ENCODE measurements around the gene POLA2. TPM values are rescaled to one million over a fixed set of nuclear protein-coding genes. Genes with fewer than 3 reads are reported as not detected.
"Not testable (repeated sequence)": the region's sequence is repeated elsewhere in the genome, so short reads cannot be mapped to it uniquely, and the experiment has no call there.

The POLA2 gene
- total RNA-seq, 1 experiment from 2014 or later, result 39.0 TPM

DNA sequence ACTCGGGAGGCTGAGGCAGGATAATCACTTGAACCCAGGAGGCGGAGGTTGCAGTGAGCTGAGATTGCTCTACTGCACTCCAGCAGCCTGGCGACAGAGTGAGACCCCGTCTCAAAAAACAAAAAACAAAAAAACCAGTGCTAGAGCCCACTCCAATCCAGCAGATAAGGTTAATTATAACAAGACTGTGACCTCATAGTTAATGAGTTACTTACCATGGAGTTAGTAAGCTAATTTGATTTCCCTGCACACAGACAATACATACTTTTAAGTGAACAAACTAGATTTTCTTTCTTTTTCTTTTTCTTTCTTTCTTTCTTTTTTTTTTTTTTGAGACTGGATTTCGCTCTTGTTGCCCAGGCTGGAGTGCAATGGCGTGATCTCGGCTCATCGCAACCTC, 16.7 kb upstream of the POLA2 start:
- H3K27ac ChIP-seq (ENCODE audit: low read length); POLR2A ChIA-PET; H3K27me3 ChIP-seq (ENCODE audit: control insufficient read depth, insufficient read depth, low read length); H3K9me3 ChIP-seq (ENCODE audit: control insufficient read depth, insufficient read depth, low read depth, low read length); ATAC-seq; in situ Hi-C loops (cut with HindIII; ENCODE audit: low pct_unique_long_range_greater_than_20kb, low sequenced_read_pairs); H3K36me3 ChIP-seq (ENCODE audit: control insufficient read depth, insufficient read depth, low read length); BruUV-seq (replicated peaks); H3K4me3 ChIP-seq (ENCODE audit: low read depth in 2 of 2, low read length in 2 of 2); DNase-seq (ENCODE audit: low read depth, low spot score); intact Hi-C loops (cut with micrococcal nuclease; ENCODE audit: unreplicated experiment); H3K4me1 ChIP-seq (ENCODE audit: control insufficient read depth, insufficient read depth, low read length): not testable (repeated sequence)
- CTCF ChIA-PET, result interaction anchor here (0.6 to 0.8 kb wide), 5 partner anchors 18 to 85 kb away, joined by 3 to 4 read pairs (median 3); no protein-coding TSS in a partner anchor

DNA sequence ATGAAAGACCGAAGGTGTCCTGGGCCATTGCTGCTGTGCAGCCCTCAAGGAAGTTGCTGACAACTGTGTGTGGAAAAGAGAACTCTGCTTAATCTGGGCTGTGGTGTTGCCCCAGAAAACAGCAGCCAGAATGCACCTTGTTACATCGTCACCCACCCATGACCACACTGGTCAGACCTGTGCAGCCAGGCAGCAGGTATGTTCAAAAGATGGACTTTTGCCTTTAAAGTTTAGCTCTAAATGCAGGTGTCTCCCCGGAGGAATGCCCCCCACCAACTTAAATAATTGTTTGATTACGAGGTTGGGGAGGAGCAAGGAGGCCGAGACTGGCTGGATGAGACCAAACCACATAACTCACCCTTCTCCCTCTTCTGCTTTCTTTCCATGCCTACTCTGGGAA, 15.3 kb upstream of the POLA2 start:
- Histone ChIP-seq H3K36me3 (ENCODE audit: control insufficient read depth, insufficient read depth, low read length) (no peaks in the 10 kb centered on the region), H3K9me3 (ENCODE audit: control insufficient read depth, insufficient read depth, low read depth, low read length) (peaks cover 2% of the 10 kb centered on the region; the same call in 1 of the 2 replicates), H3K27ac (ENCODE audit: low read length) (no peak overlapping the region), H3K4me1 (ENCODE audit: control insufficient read depth, insufficient read depth, low read length) (no peaks in the 10 kb centered on the region), H3K4me3 (ENCODE audit: low read depth in 2 of 2, low read length in 2 of 2) (no peak overlapping the region), H3K27me3 (ENCODE audit: control insufficient read depth, insufficient read depth, low read length) (no peaks in the 10 kb centered on the region)
- intact Hi-C loops (cut with micrococcal nuclease; ENCODE audit: unreplicated experiment), result no loop called here
- POLR2A ChIA-PET, result no interaction called here
- CTCF ChIA-PET, result no interaction called here
- in situ Hi-C loops (cut with HindIII; ENCODE audit: low pct_unique_long_range_greater_than_20kb, low sequenced_read_pairs), result no loop called here
- DNase-seq (ENCODE audit: low read depth, low spot score) (no peak), ATAC-seq (no peak)
- TF ChIP-seq, protein P1, sequence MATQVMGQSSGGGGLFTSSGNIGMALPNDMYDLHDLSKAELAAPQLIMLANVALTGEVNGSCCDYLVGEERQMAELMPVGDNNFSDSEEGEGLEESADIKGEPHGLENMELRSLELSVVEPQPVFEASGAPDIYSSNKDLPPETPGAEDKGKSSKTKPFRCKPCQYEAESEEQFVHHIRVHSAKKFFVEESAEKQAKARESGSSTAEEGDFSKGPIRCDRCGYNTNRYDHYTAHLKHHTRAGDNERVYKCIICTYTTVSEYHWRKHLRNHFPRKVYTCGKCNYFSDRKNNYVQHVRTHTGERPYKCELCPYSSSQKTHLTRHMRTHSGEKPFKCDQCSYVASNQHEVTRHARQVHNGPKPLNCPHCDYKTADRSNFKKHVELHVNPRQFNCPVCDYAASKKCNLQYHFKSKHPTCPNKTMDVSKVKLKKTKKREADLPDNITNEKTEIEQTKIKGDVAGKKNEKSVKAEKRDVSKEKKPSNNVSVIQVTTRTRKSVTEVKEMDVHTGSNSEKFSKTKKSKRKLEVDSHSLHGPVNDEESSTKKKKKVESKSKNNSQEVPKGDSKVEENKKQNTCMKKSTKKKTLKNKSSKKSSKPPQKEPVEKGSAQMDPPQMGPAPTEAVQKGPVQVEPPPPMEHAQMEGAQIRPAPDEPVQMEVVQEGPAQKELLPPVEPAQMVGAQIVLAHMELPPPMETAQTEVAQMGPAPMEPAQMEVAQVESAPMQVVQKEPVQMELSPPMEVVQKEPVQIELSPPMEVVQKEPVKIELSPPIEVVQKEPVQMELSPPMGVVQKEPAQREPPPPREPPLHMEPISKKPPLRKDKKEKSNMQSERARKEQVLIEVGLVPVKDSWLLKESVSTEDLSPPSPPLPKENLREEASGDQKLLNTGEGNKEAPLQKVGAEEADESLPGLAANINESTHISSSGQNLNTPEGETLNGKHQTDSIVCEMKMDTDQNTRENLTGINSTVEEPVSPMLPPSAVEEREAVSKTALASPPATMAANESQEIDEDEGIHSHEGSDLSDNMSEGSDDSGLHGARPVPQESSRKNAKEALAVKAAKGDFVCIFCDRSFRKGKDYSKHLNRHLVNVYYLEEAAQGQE (IDR thresholded peaks at IDR 0.05; ENCODE audit: insufficient read depth in 1 of 2, low read depth in 2 of 2, low read length in 1 of 2), result no peak
- TF ChIP-seq TCF7L2 (IDR thresholded peaks at IDR 0.05; ENCODE audit: low read depth, low read length) (no peak), POLR2AphosphoS5 (IDR thresholded peaks at IDR 0.05; ENCODE audit: low read depth, low read length) (no peak), SIN3A (IDR thresholded peaks at IDR 0.05; ENCODE audit: borderline replicate concordance, insufficient read depth, low read depth, low read length) (no peak)
- TF ChIP-seq, protein P2, sequence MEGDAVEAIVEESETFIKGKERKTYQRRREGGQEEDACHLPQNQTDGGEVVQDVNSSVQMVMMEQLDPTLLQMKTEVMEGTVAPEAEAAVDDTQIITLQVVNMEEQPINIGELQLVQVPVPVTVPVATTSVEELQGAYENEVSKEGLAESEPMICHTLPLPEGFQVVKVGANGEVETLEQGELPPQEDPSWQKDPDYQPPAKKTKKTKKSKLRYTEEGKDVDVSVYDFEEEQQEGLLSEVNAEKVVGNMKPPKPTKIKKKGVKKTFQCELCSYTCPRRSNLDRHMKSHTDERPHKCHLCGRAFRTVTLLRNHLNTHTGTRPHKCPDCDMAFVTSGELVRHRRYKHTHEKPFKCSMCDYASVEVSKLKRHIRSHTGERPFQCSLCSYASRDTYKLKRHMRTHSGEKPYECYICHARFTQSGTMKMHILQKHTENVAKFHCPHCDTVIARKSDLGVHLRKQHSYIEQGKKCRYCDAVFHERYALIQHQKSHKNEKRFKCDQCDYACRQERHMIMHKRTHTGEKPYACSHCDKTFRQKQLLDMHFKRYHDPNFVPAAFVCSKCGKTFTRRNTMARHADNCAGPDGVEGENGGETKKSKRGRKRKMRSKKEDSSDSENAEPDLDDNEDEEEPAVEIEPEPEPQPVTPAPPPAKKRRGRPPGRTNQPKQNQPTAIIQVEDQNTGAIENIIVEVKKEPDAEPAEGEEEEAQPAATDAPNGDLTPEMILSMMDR (IDR thresholded peaks at IDR 0.05), result no peak
- no TSS peak for BruUV-seq (replicated peaks)

DNA sequence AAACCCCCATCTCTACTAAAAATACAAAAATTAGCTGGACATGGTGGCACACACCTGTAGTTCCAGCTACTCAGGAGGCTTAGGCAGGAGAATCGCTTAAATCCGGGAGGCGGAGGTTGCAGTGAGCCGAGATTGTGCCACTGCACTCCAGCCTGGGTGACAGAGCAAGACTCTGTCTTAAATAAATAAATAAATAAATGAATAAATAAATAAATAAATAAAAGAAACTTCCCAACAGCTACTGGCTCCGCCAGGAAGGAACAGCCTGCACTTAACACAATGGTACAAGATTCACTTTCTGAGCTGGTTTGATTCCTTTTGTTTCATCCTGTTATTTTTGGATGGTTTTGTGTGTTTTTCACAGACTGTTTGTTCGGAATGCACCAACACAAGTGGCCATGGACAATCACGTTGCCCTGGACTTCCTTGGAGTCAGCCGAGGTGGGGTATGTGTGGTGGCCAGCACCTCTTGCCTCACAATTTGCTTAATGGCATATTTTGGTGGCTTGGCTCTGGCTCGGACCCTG, 13.5 kb upstream of the POLA2 start:
- ATAC-seq; H3K9me3 ChIP-seq (ENCODE audit: control insufficient read depth, insufficient read depth, low read depth, low read length); H3K27me3 ChIP-seq (ENCODE audit: control insufficient read depth, insufficient read depth, low read length); BruUV-seq (replicated peaks); POLR2A ChIA-PET; DNase-seq (ENCODE audit: low read depth, low spot score); H3K4me3 ChIP-seq (ENCODE audit: low read depth in 2 of 2, low read length in 2 of 2); H3K36me3 ChIP-seq (ENCODE audit: control insufficient read depth, insufficient read depth, low read length); H3K4me1 ChIP-seq (ENCODE audit: control insufficient read depth, insufficient read depth, low read length); intact Hi-C loops (cut with micrococcal nuclease; ENCODE audit: unreplicated experiment); H3K27ac ChIP-seq (ENCODE audit: low read length); in situ Hi-C loops (cut with HindIII; ENCODE audit: low pct_unique_long_range_greater_than_20kb, low sequenced_read_pairs): not testable (repeated sequence)
- CTCF ChIA-PET, result interaction anchor here (1.1 kb wide), 1 partner anchor 43 kb away, joined by 3 read pairs; no protein-coding TSS in a partner anchor

Measured in Panc1 (cell line).